ENCODE measurements around the gene RYR1.

The RYR1 gene

GRCh38 chr19:38412491-38412890 is 21.0 kb upstream of the RYR1 start:
- TF ChIP-seq, protein P1, sequence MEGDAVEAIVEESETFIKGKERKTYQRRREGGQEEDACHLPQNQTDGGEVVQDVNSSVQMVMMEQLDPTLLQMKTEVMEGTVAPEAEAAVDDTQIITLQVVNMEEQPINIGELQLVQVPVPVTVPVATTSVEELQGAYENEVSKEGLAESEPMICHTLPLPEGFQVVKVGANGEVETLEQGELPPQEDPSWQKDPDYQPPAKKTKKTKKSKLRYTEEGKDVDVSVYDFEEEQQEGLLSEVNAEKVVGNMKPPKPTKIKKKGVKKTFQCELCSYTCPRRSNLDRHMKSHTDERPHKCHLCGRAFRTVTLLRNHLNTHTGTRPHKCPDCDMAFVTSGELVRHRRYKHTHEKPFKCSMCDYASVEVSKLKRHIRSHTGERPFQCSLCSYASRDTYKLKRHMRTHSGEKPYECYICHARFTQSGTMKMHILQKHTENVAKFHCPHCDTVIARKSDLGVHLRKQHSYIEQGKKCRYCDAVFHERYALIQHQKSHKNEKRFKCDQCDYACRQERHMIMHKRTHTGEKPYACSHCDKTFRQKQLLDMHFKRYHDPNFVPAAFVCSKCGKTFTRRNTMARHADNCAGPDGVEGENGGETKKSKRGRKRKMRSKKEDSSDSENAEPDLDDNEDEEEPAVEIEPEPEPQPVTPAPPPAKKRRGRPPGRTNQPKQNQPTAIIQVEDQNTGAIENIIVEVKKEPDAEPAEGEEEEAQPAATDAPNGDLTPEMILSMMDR (IDR thresholded peaks at IDR 0.05; ENCODE audit: low read depth, low read length) = no peak
- DNase-seq (ENCODE audit: extremely low read depth, low read depth) = no peak

GRCh38 chr19:38412961-38413360 is 20.5 kb upstream of the RYR1 start:
- TF ChIP-seq, protein P1 (IDR thresholded peaks at IDR 0.05; ENCODE audit: low read depth, low read length) = no peak
- no peak for DNase-seq (ENCODE audit: extremely low read depth, low read depth)

GRCh38 chr19:38413416-38413815 is 20.1 kb upstream of the RYR1 start:
- DNase-seq (ENCODE audit: extremely low read depth, low read depth) = no peak
- TF ChIP-seq, protein P1 (IDR thresholded peaks at IDR 0.05; ENCODE audit: low read depth, low read length) = no peak

DNA sequence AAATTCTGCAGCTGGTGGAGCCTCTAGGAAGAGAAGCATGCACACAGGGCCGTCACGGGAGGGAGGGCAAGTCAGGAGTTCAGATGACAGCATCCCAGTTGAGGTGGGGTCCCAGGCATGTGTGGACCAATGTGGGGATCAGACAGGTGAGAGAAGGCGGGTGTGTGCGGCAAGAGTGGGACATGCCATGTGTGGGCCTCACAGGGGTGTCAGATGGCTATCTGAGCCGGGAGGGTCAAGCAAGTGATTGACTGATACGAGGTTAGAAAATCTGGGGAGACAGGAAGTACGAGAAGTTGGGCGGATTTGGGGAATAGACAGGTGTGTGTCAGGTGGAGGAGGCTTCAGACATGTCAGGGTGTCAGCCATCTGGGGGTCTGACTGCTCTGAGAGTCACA is 16.3 kb upstream of the RYR1 start:
- TF ChIP-seq, protein P1 (IDR thresholded peaks at IDR 0.05; ENCODE audit: low read depth, low read length) = no peak
- DNase-seq (ENCODE audit: extremely low read depth, low read depth) = no peak

GRCh38 chr19:38417544-38418506 is 15.7 kb upstream of the RYR1 start:
- TF ChIP-seq, protein P1 (IDR thresholded peaks at IDR 0.05; ENCODE audit: low read depth, low read length) = no peak
- no peak for DNase-seq (ENCODE audit: extremely low read depth, low read depth)

- TF ChIP-seq, protein P1 (IDR thresholded peaks at IDR 0.05; ENCODE audit: low read depth, low read length) = no peak
- DNase-seq (ENCODE audit: extremely low read depth, low read depth) = no peak
These were observed 12.6 kb upstream of the RYR1 start for GRCh38 chr19:38420935-38421334.

- TF ChIP-seq, protein P1 (IDR thresholded peaks at IDR 0.05; ENCODE audit: low read depth, low read length) = no peak
- no peak for DNase-seq (ENCODE audit: extremely low read depth, low read depth)
These were observed 11.6 kb upstream of the RYR1 start for GRCh38 chr19:38421856-38422255.
